ENCODE results near the gene PPFIA1. TPM values are rescaled to one million over a fixed set of nuclear protein-coding genes. Genes with fewer than 3 reads are reported as not detected.

Gene PPFIA1
- total RNA-seq, 3 donors from 2014 or later = 38.2 to 48.0 (median 46.7) TPM

DNA sequence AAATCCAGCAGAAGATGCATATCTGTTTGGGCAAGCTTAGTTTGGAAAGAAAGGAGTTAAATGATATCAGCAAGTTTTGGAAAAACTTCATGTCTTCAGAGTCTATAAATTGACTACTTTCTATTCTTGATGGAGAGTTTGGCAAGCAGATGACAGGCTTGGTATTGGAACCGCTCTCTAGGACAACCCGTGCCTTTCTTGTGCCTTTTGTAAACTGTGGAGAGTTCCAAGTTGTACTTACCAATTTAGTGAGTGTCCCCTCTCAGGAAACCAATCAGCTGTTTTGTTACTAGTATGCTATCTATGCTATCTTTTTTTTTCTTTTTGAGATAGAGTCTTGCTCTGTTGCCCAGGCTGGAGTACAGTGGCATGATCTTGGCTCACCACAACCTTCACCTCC lies 84.1 kb downstream of the PPFIA1 start:
- H3K4me1 Mint-ChIP-seq (ENCODE audit: low read depth) = peaks cover 5% of the 10 kb centered on the region
- ATAC-seq (no peak), DNase-seq (no peak)
- H3K27me3 Mint-ChIP-seq (ENCODE audit: low read depth) = no peaks in the 10 kb centered on the region
- no peak overlapping the region for H3K4me3 Mint-ChIP-seq
- H3K36me3 Mint-ChIP-seq (ENCODE audit: insufficient read depth) = peaks cover 47% of the 10 kb centered on the region
- H3K9me3 Mint-ChIP-seq = no peaks in the 10 kb centered on the region

DNA sequence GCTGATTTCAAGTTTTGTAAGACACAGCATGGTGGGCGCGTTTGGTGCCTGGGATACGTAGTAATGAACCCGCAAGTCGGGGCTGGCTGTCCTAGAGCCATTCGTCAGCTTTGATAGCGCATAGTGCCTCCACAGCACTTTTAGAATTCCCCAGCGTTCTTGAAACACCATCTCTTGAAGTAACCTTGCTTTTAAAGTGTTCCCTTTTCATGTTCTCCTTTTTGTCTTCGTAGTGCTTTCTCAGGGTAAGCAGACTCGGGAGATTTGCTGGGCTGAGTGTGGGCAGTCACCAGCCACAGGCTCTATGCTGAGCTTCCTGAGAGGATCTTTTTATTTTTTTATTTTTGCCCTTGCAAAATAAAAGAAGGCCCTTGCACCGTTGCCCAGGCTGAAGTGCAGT lies 88.3 kb downstream of the PPFIA1 start:
- H3K27me3 Mint-ChIP-seq (ENCODE audit: low read depth) = no peaks in the 10 kb centered on the region
- H3K4me1 Mint-ChIP-seq (ENCODE audit: low read depth) = no peaks in the 10 kb centered on the region
- no peak for ATAC-seq

DNA sequence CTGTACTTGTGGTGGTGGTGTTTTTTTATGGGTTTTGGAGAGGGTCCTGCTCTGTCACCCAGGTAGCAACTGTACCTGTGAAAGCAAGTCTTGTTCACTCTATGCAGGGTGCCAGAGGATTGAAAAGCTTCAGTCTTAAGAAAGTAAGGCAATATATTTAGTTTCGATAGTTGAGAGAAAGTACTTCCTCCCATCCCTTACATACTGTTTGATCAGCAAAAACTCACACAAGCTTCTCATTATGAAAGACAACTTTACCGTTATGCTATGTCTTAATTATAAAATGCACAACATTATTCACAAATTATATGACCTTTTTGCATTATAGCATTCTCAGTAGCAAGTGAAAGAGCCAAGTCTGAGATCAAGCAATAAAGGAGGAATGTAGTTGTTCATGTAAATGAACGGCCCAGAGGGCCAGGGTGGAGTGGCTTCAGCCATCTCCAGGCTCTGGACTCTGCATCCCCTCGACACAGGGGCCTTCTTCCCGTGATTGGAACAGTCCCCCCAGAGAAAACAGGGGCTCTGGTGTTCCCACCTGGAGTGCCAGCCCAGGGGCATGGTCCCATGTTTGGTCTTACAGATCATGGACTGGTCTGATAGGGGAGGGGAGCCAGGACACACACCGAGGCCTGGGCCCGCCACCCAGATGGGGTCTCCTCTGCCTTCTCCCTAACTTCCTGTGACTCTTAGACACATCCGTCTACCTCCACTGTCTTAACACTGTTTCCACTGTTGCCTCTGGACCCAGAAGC lies 89.1 kb downstream of the PPFIA1 start:
- Mint-ChIP-seq H3K27me3 (ENCODE audit: low read depth) (no peaks in the 10 kb centered on the region), H3K36me3 (ENCODE audit: insufficient read depth) (peaks cover 45% of the 10 kb centered on the region), H3K4me3 (no peak overlapping the region)

More for the DNA sequence above, 88.3 kb downstream of the PPFIA1 start:
- no peak for DNase-seq
- peaks cover 49% of the 10 kb centered on the region for H3K36me3 Mint-ChIP-seq (ENCODE audit: insufficient read depth)
- H3K4me3 Mint-ChIP-seq = no peak overlapping the region
- no peaks in the 10 kb centered on the region for H3K9me3 Mint-ChIP-seq

DNA sequence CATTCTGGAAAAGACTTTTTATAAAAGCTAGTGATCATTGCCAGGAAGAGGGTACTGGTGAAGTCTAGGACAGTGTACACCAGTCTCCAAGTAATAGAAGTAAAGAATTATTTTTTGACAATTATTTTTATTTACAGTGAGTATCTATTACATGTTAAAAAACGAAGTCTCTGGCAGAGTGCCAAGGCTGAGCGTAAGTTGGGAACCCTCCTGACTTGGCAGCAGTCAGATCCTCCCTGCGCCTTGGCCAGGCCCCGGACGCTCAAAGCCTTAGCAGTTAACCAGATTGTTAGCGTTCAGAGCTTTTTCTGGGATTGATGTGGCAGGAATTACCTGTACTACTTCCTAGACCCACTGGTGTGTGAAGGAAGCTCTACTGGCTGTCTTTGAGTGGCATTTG lies 89.7 kb downstream of the PPFIA1 start:
- Mint-ChIP-seq H3K36me3 (ENCODE audit: insufficient read depth) (peaks cover 44% of the 10 kb centered on the region), H3K27me3 (ENCODE audit: low read depth) (no peaks in the 10 kb centered on the region), H3K9me3 (no peaks in the 10 kb centered on the region), H3K4me1 (ENCODE audit: low read depth) (peaks cover 13% of the 10 kb centered on the region), H3K4me3 (no peak overlapping the region)
- ATAC-seq = no peak
- DNase-seq = no peak

More for the DNA sequence above, 89.1 kb downstream of the PPFIA1 start:
- DNase-seq = no peak
- ATAC-seq = no peak
- Mint-ChIP-seq H3K9me3 (no peaks in the 10 kb centered on the region), H3K4me1 (ENCODE audit: low read depth) (peaks cover 7% of the 10 kb centered on the region)

DNA sequence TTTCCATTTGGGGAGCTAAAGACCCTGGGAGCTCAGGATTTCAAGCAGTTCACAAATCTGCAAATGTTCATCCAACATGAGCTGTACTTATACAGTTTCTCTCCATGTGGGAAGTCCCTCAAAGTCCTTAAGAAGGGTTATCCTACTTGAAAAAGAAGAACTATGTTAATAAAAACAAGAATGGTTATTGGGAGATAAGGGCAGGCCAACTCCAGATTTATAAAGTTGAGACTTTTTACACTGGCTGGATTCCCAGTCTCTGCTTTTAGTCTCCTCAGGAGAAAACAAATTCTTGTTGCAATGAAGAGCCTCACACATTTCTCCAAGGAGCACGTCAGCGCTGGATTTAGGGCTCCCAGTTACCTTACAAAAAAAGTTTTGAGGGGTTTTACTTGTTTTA lies 93.7 kb downstream of the PPFIA1 start:
- ATAC-seq (no peak), DNase-seq (no peak)
- Mint-ChIP-seq H3K9me3 (no peaks in the 10 kb centered on the region), H3K4me3 (no peak overlapping the region), H3K36me3 (ENCODE audit: insufficient read depth) (peaks cover 27% of the 10 kb centered on the region), H3K27me3 (ENCODE audit: low read depth) (no peaks in the 10 kb centered on the region), H3K4me1 (ENCODE audit: low read depth) (peaks cover 30% of the 10 kb centered on the region)

DNA sequence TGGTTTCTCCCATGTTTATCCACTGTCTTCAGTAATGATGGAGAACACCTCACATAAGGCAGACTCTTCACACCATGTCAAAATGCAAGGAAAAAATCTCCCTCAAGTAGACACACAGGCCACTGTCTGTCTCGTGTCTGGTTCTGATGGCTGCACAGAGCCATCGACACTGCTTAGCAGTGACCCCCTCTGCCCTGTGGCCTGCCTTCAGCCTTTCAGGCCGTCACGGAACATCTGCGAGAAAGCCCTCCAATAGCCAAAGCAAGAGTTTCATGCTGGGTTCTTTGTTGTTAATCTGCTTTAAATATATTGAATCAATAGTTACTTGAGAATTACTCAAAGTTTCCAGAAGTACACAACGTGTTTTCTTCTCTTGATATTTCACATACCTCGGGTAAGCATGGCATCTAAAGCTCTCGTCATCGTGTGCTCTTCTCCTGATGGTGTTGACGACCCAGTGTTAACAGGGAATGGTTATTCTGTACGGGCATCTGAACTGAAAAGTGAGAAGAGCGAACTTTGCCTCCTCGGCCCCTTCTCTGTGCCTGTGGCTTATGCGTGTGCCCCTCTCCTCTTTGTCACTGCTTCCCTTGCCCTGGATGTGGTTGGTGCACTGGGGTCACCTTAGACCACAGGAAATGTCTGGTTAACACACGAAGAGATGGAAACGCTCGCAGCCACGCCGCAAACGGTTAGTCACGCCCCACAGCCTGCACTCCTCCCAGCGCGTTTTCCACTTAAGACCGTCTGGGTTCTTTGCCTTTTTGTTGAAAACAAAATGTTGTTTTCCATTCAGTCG lies 94.5 kb downstream of the PPFIA1 start:
- Mint-ChIP-seq H3K36me3 (ENCODE audit: insufficient read depth) (peaks cover 25% of the 10 kb centered on the region), H3K4me1 (ENCODE audit: low read depth) (peaks cover 30% of the 10 kb centered on the region), H3K4me3 (peak overlapping the region; percentile 66), H3K27me3 (ENCODE audit: low read depth) (no peaks in the 10 kb centered on the region), H3K9me3 (no peaks in the 10 kb centered on the region)
- DNase-seq (peak; percentile 60), ATAC-seq (peak; percentile 96 to 98)

DNA sequence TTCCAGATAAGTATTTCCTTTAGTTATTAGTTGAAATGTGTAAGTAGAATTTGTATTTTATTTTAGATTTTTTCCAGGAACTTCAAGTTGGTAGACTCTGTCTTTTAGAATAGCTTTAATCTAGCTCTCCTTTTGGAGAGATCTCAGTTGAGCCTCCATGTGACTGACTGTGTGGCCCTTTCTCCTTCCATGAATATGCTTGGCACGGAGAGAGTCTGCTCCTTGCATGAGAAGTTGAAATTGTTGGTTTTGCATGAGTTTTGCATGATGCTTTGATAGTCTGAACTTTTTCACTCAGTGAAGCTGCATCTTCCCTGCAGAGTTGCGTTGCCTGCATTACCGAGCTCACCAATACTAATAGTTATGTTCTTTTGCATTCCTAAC lies 95.0 kb downstream of the PPFIA1 start:
- DNase-seq (no peak), ATAC-seq (peak in 1 of 2 donors; percentile 6)
- Mint-ChIP-seq H3K27me3 (ENCODE audit: low read depth) (no peaks in the 10 kb centered on the region), H3K4me3 (peak overlapping the region; percentile 66), H3K9me3 (no peaks in the 10 kb centered on the region), H3K36me3 (ENCODE audit: insufficient read depth) (peaks cover 27% of the 10 kb centered on the region), H3K4me1 (ENCODE audit: low read depth) (peaks cover 30% of the 10 kb centered on the region)

DNA sequence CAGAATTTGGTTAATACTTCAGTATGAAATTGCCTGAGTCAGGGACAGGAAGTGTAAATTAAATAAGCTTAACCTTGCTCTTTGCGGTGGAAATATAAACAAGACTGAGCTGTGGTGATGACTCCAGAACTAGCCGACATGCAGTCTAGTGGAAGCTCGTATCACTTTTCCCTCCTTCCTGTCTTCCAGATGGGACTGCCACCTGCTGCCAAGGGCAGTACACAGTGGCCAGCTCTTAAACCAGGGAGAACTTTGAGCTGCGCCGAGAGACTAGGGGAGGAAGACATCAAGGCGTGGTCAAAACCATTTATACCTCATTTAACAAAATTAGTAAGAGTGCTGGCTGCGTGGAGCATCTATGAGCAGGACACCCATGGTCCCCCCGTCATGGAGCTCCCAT lies 96.6 kb downstream of the PPFIA1 start:
- H3K4me1 Mint-ChIP-seq (ENCODE audit: low read depth) = peaks cover 33% of the 10 kb centered on the region
- H3K27me3 Mint-ChIP-seq (ENCODE audit: low read depth) = no peaks in the 10 kb centered on the region
- DNase-seq (no peak), ATAC-seq (no peak)
- no peaks in the 10 kb centered on the region for H3K9me3 Mint-ChIP-seq
- no peak overlapping the region for H3K4me3 Mint-ChIP-seq
- peaks cover 24% of the 10 kb centered on the region for H3K36me3 Mint-ChIP-seq (ENCODE audit: insufficient read depth)

DNA sequence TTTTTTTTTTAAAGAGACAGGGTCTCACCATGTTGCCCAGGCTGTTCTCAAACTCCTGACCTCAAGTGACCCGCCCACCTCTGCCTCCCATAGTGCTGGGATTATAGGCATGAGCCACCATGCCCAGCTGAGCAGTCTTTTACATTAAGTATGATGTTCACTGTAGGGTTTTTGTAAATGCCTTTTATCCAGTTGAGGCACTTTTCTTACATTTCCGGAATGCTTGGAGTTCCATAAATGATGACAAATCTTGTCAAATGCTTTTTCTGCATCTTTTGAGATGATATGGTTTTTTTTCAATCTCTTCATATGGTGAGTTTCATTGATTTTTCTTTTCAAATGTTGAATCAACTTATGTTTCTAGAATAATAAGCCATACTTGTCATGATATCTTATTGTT lies 98.5 kb downstream of the PPFIA1 start:
- no peaks in the 10 kb centered on the region for H3K27me3 Mint-ChIP-seq (ENCODE audit: low read depth)
- peaks cover 29% of the 10 kb centered on the region for H3K36me3 Mint-ChIP-seq (ENCODE audit: insufficient read depth)
- H3K4me1 Mint-ChIP-seq (ENCODE audit: low read depth) = peaks cover 32% of the 10 kb centered on the region
- ATAC-seq (no peak), DNase-seq (no peak)
- H3K4me3 Mint-ChIP-seq = no peak overlapping the region
- H3K9me3 Mint-ChIP-seq = no peaks in the 10 kb centered on the region

DNA sequence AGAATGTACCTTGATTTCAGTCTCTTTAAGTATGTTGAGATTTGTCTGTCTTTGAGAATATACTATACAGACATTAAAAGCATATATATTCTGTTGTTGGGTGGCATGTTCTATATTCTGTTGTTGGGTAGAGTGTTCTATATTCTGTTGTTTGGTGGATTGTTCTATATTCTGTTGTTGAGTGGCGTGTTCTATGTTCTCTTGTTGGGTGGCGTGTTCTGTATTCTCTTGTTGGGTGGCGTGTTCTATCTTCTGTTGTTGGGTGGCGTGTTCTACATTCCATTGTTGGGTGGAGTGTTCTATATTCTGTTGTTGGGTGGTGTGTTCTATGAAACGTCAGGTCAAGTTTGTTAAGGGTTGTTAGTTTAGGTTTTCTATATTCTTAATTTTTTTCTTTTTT lies 100.8 kb downstream of the PPFIA1 start:
- no peaks in the 10 kb centered on the region for H3K27me3 Mint-ChIP-seq (ENCODE audit: low read depth)
- no peak for ATAC-seq

DNA sequence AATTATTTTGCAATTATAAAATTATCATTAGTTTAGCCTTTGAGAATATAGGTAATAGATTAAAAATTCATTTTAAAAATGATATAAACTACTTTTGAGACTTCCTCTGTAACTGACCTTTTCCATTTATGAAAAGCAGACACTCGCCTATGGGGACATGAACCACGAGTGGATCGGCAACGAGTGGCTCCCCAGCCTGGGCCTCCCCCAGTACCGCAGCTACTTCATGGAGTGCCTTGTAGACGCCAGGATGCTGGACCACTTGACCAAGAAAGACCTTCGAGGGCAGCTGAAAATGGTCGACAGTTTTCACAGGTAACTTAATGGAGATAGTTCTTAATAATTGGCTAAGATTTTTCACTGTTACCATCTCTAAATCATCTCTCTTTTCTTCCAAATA lies 101.6 kb downstream of the PPFIA1 start:
- H3K4me1 Mint-ChIP-seq (ENCODE audit: low read depth) = peaks cover 6% of the 10 kb centered on the region
- DNase-seq = no peak
- no peaks in the 10 kb centered on the region for H3K9me3 Mint-ChIP-seq
- no peak for ATAC-seq
- peaks cover 25% of the 10 kb centered on the region for H3K36me3 Mint-ChIP-seq (ENCODE audit: insufficient read depth)
- no peaks in the 10 kb centered on the region for H3K27me3 Mint-ChIP-seq (ENCODE audit: low read depth)
- no peak overlapping the region for H3K4me3 Mint-ChIP-seq

More for the DNA sequence above, 100.8 kb downstream of the PPFIA1 start:
- no peak for DNase-seq
- peaks cover 27% of the 10 kb centered on the region for H3K36me3 Mint-ChIP-seq (ENCODE audit: insufficient read depth)
- H3K9me3 Mint-ChIP-seq = no peaks in the 10 kb centered on the region
- no peak overlapping the region for H3K4me3 Mint-ChIP-seq
- H3K4me1 Mint-ChIP-seq (ENCODE audit: low read depth) = peaks cover 12% of the 10 kb centered on the region

DNA sequence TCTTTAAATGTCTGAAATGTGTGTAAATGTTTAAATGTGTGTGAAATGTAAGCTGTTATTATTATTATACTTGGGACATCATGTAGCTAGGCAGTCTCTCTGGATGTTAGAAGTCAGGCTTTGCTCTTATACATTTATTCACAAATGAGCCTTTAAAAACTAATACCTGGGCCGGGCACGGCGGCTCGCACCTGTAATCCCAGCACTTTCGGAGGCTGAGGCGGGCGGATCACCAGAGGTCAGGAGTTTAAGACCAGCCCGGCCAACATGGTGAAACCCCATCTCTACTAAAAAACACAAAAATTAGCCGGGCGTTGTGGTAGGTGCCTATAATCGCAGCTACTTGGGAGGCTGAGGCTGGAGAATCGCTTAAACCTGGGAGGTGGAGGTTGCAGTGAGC lies 106.1 kb downstream of the PPFIA1 start:
- ATAC-seq (no peak), DNase-seq (no peak)
- no peak overlapping the region for H3K4me3 Mint-ChIP-seq
- no peaks in the 10 kb centered on the region for H3K27me3 Mint-ChIP-seq (ENCODE audit: low read depth)
- no peaks in the 10 kb centered on the region for H3K4me1 Mint-ChIP-seq (ENCODE audit: low read depth)
- H3K9me3 Mint-ChIP-seq = no peaks in the 10 kb centered on the region
- H3K36me3 Mint-ChIP-seq (ENCODE audit: insufficient read depth) = peaks cover 26% of the 10 kb centered on the region

DNA sequence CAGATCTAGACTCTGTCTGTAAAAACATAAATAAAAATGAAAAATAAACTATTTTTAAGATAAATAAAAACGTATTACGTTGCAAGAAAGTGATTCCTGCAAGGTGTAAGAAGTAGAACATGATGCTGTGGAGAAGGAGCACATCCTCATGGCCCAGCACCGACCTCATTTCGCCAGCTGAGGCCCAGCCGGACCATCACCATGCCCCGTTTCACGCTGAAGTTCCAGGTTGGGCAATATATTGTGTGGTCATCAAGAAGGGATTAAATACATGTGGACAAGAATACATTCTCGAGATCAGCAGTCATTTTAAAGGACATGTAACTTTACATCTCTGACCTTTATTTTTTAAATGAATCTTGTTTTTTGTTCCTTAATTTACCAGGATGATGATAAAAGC lies 107.2 kb downstream of the PPFIA1 start:
- Mint-ChIP-seq H3K27me3 (ENCODE audit: low read depth) (no peaks in the 10 kb centered on the region), H3K9me3 (no peaks in the 10 kb centered on the region), H3K4me3 (no peak overlapping the region), H3K36me3 (ENCODE audit: insufficient read depth) (peaks cover 25% of the 10 kb centered on the region), H3K4me1 (ENCODE audit: low read depth) (no peaks in the 10 kb centered on the region)
- ATAC-seq (no peak), DNase-seq (no peak)

DNA sequence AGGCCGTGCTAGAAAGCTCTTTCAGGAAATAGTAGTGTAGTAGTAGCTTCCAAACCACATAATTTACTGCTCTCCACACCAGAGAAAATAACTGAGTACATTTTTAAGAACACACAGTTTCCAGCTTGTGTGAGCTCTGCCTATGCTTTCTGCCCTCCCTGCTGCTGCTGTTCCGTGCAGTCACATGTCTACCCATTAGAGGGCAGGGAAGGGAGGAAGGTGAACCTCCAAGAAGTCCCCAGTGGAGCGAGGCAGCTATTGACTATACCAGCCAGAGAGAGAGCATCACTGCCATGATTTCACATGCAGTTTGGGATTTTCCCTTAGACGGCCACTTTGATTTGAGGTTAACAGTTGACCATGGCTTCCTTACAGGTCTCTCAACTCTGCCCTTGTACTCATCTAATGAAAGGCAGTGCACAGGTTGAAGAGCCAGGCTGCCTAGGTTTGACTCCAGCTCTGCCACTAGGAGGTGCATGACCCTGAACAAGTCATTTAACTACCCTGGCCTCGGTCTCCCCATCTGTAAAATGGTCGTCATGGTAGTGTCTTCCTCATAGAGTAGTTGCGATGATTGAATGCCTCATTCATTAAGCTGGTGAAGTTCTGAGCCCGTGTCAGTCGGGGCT lies 108.1 kb downstream of the PPFIA1 start:
- Mint-ChIP-seq H3K36me3 (ENCODE audit: insufficient read depth) (peaks cover 21% of the 10 kb centered on the region), H3K9me3 (no peaks in the 10 kb centered on the region), H3K27me3 (ENCODE audit: low read depth) (no peaks in the 10 kb centered on the region), H3K4me3 (no peak overlapping the region), H3K4me1 (ENCODE audit: low read depth) (no peaks in the 10 kb centered on the region)
- DNase-seq (no peak), ATAC-seq (no peak)

All from activated T-cell treated with anti-CD3 and anti-CD28 coated beads, Interleukin-2, amount 50 U/mL, for 4 hours (primary cell).